Ectodermal cell (in vitro differentiated cells): ENCODE results near the gene ACAP2.

Experiments
- H3K27ac ChIP-seq: 2 replicates; pipeline ENCODE4 v1.7.0; 2013; ENCODE audit warnings: mild to moderate bottlenecking, low read depth, low read length; ENCODE audit not compliant: insufficient read depth, poor library complexity, severe bottlenecking
- H3K27me3 ChIP-seq: 2 replicates; pipeline ENCODE4 v1.7.0; 2013; ENCODE audit warnings: mild to moderate bottlenecking, low read length; ENCODE audit not compliant: insufficient read depth, control insufficient read depth, poor library complexity, severe bottlenecking
- H3K36me3 ChIP-seq: one replicate; pipeline ENCODE4 v1.7.0; 2013; ENCODE audit warnings: low read length; ENCODE audit not compliant: control insufficient read depth, insufficient read depth
- H3K4me1 ChIP-seq: one replicate; pipeline ENCODE4 v1.7.0; 2013; ENCODE audit warnings: low read length; ENCODE audit not compliant: control insufficient read depth, insufficient read depth
- H3K4me3 ChIP-seq: 2 replicates; pipeline ENCODE4 v1.7.0; 2013; ENCODE audit warnings: low read depth, low read length, control low read depth; ENCODE audit not compliant: insufficient read depth
- H3K9me3 ChIP-seq: 2 replicates; pipeline ENCODE4 v1.7.0; 2013; ENCODE audit warnings: mild to moderate bottlenecking, low read length, moderate library complexity; ENCODE audit not compliant: control insufficient read depth
- WGBS, 2 experiments: methylation state at CpG; one replicate each; pipeline ENCODE4 v1.1.7; 2013; ENCODE audit warnings: missing lambda C conversion rate in 2 of 2; 5-methylcytosine and 5-hydroxymethylcytosine counted together

ACAP2 gene

DNA sequence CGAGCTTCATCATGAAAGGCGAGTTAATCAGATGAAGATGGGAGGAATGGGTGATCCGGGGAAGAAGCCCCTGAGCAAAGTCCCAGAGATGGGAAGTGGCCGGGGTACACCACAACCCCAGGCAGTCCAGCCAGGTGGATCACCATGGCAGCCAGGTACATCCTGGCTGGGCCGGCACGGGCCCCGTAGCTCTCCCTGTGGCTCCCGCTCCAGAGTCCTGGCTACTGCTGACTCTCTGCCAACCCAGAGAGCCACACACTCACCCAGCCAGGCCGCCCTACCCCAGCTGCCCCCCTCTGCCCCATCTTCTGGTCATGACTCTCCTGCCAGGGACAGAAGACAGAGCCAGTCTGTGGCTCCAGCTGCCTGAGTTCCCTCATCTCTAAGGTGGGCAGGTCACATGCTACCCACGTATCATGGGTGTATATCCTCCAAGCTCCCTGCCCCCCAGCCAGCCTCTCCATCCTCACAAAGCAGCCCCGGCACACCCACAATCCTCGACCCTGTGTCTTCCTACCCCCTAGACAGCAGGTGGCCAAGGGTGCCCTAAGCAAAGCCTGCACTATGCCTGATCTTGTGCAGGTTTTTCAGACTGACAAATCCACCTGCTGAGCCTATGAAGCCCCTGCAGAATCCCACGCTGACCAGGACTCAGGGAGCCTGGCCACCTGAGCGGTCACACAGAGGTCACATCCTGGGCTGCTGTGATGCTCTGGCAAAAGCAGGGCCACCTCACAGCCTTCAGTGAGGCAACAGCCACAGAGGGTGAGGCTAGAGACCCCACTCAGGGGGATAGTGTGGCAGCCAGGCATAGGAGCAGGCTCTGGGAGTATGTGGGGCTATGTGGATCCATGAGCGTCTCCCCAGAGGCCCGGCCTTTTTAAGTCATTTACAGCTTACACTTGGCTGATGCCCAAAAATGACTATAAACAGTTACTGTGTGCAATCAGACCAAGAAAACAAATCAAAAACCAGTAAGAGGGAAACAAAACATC is 185.1 kb downstream of the ACAP2 start:
- WGBS, 2 experiments = 90 to 92% methylated on average over 16 of the region's 16 CpGs
- H3K4me1 ChIP-seq = peaks cover 34% of the 10 kb centered on the region
- H3K27ac ChIP-seq = no peak overlapping the region
- no peak overlapping the region for H3K4me3 ChIP-seq
- H3K36me3 ChIP-seq = no peaks in the 10 kb centered on the region
- no peaks in the 10 kb centered on the region for H3K9me3 ChIP-seq
- no peaks in the 10 kb centered on the region for H3K27me3 ChIP-seq

GRCh38 chr3:195256639-195257453 is 186.0 kb downstream of the ACAP2 start:
- H3K27me3 ChIP-seq = no peaks in the 10 kb centered on the region
- WGBS, 2 experiments = 94 to 95% methylated on average over 19 of the region's 19 CpGs
- H3K9me3 ChIP-seq = no peaks in the 10 kb centered on the region
- H3K4me3 ChIP-seq = no peak overlapping the region
- no peaks in the 10 kb centered on the region for H3K36me3 ChIP-seq
- no peak overlapping the region for H3K27ac ChIP-seq
- peaks cover 37% of the 10 kb centered on the region for H3K4me1 ChIP-seq

GRCh38 chr3:195255571-195256501 is 187.0 kb downstream of the ACAP2 start:
- no peak overlapping the region for H3K4me3 ChIP-seq
- no peak overlapping the region for H3K27ac ChIP-seq
- no peaks in the 10 kb centered on the region for H3K27me3 ChIP-seq
- H3K4me1 ChIP-seq = peaks cover 47% of the 10 kb centered on the region
- H3K9me3 ChIP-seq = no peaks in the 10 kb centered on the region
- WGBS, 2 experiments = 84 to 85% methylated on average over 22 of the region's 22 CpGs
- no peaks in the 10 kb centered on the region for H3K36me3 ChIP-seq

- Histone ChIP-seq H3K27ac (no peak overlapping the region), H3K4me3 (no peak overlapping the region), H3K4me1 (peaks cover 47% of the 10 kb centered on the region), H3K27me3 (no peaks in the 10 kb centered on the region), H3K9me3 (no peaks in the 10 kb centered on the region), H3K36me3 (no peaks in the 10 kb centered on the region)
- WGBS, 2 experiments = 65 to 67% methylated on average over 13 of the region's 13 CpGs
Measured at GRCh38 chr3:195255176-195255500, 187.7 kb downstream of the ACAP2 start.

- H3K27me3 ChIP-seq = no peaks in the 10 kb centered on the region
- H3K9me3 ChIP-seq = no peaks in the 10 kb centered on the region
- no peak overlapping the region for H3K4me3 ChIP-seq
- H3K27ac ChIP-seq = no peak overlapping the region
- no peaks in the 10 kb centered on the region for H3K36me3 ChIP-seq
- 81 to 86% methylated on average over 16 of the region's 16 CpGs for WGBS, 2 experiments
- H3K4me1 ChIP-seq = peaks cover 46% of the 10 kb centered on the region
Measured at GRCh38 chr3:195254454-195255175, 188.2 kb downstream of the ACAP2 start.

DNA sequence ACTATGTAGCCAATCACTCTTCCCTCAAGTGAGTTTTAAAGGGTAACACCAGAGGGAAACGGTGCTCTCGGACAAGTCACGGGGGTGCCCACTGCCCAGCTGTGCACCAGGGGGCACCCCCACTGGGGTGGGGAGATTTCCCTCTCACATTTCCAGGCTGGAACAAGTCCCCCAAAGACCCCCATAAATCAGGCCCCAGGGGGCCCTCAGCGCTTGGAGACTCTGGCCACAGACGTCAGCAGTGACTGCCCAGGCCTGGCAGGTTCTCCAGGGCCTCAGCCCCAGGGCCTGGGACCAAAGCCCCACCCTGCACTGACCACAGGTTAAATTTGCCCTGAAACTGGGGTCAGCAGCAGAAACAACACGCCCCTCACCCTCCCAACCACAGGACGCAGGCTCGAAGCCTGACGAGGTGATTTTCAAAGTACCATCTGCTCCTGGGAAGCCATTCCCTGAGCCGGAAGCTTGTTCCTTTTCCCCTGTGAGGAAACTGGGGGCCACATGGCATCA is 188.8 kb downstream of the ACAP2 start:
- H3K4me3 ChIP-seq = no peak overlapping the region
- H3K4me1 ChIP-seq = peaks cover 40% of the 10 kb centered on the region
- H3K27me3 ChIP-seq = no peaks in the 10 kb centered on the region
- H3K36me3 ChIP-seq = no peaks in the 10 kb centered on the region
- no peak overlapping the region for H3K27ac ChIP-seq
- no peaks in the 10 kb centered on the region for H3K9me3 ChIP-seq
- 71 to 73% methylated on average over 10 of the region's 10 CpGs for WGBS, 2 experiments

DNA sequence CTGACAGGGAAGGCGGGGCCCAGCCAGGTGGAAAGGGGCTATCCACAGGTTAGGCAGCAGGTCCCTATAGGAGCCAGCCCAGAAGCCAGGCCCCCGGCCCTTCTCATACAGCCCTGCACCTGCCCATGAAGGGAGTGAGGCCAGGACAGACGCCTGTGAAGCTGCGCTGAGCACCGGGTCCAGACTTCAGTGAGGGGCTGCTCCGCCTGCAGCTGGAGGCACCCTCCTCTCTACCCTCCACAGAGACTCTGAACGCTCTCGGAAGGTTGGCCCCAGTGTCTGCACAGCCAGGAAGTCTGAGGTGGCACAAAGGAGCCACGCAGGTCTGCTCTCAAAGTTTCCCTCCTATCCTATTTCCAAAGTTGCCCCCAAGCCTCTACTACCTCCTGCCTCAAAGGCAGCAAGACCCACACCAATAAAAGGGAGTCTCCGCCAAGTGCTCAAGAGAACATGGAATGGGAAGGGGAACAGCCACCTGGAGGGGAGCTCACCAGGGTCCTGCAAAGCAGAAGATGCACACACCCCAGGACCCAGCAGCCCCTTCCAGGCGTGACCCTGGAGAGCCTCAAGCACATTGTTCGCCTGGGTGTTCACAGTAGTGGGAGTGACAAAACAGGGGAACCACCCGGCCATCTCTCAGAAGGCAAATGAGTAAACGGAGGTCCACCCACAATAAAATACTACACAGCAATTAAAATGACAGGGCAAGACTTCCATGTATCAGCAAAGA is 191.3 kb downstream of the ACAP2 start:
- H3K4me1 ChIP-seq = peaks cover 43% of the 10 kb centered on the region
- no peaks in the 10 kb centered on the region for H3K9me3 ChIP-seq
- 80 to 82% methylated on average over 14 of the region's 14 CpGs for WGBS, 2 experiments
- no peak overlapping the region for H3K4me3 ChIP-seq
- no peaks in the 10 kb centered on the region for H3K36me3 ChIP-seq
- no peaks in the 10 kb centered on the region for H3K27me3 ChIP-seq
- no peak overlapping the region for H3K27ac ChIP-seq

DNA sequence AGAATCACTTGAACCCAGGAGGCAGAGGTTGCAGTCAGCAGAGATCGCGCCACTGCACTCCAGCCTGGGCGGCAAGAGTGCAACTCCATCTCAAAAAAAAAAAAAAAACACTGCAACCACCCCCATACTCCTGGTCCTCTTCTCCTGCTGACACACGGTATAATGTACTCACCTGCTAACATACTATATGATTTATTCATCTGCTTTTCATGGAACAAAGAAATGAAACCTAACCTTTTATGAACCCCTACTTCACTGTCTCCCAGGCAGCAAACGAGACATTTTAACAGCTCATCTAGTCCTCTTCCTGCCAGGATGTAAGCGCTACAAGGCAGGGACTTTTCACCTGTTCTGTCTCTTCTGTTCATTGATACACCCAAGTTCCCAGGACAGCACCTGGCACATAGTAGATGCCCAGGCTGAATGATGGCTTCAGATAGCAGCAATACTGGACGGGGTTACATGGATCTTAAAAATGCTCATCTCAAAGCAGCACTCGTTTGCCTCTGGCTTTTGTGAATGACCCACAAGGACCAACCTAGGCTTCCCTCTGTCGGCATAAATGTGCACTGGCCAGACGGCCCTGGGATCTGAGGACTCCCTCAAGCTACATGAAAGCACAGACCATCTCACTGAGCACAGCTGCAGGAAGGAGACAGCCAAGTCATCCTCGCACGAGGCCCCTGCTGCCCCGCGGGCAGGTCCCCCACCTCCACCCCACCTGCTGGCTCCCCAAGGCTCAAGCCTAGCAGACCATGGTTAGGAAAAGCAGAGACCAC is 192.2 kb downstream of the ACAP2 start:
- Histone ChIP-seq H3K36me3 (no peaks in the 10 kb centered on the region), H3K27ac (no peak overlapping the region), H3K9me3 (no peaks in the 10 kb centered on the region), H3K4me3 (no peak overlapping the region), H3K27me3 (no peaks in the 10 kb centered on the region), H3K4me1 (peaks cover 42% of the 10 kb centered on the region)
- 77% methylated on average over 14 of the region's 14 CpGs for WGBS, 2 experiments
